HepG2 (cell line): ENCODE measurements around the gene AUH. TPM values are rescaled to one million over a fixed set of nuclear protein-coding genes. Genes with fewer than 3 reads are reported as not detected.
"Not testable (repeated sequence)": the region's sequence is repeated elsewhere in the genome, so short reads cannot be mapped to it uniquely, and the experiment has no call there.

ENCODE experiments used
- ATAC-seq: fragments of 200-7000 bp; cut with Tn5 transposase; 3 replicates; pipeline ENCODE4 v1.9.1; 2020; ENCODE audit warnings: mild to moderate bottlenecking, moderate library complexity
- BruUV-seq: library from RNA; stranded (reverse); fragments of 400-500 nt; replicated peaks from 2 replicates; lab custom pipeline; 2021; lab: Mats Ljungman, UMichigan
- CTCF ChIA-PET: fragments of 300-600 bp; formaldehyde crosslinking; extraction: SDS; loops from one replicate; lab custom pipeline; 2021; ENCODE audit warnings: low total read pairs, inconsistent platforms, low intra/inter-chr PET ratio; lab: Yijun Ruan, JAX
- POLR2A ChIA-PET: fragments of 350-600 bp; sonication (Branson Sonifier 250); formaldehyde crosslinking; loops from one replicate; lab custom pipeline; 2020; ENCODE audit warnings: antibody characterized with exemption, inconsistent platforms; lab: Yijun Ruan, JAX
- DNase-seq: peaks from one replicate; pipeline ENCODE4 v3.0.0-alpha.2; 2015; ENCODE audit warnings: low spot score
- FAIRE-seq: peaks from 3 replicates; lab custom pipeline; 2011; peaks lifted over from hg19 to GRCh38; lab: Jason Lieb, UNC
- H2AFZ ChIP-seq: one replicate; pipeline ENCODE4 v1.6.1; 2011; ENCODE audit warnings: low read length, inconsistent platforms
- H3K27ac ChIP-seq: fragments of 300-600 bp; 3 replicates; pipeline ENCODE4 v1.8.0; 2011; ENCODE audit warnings: mixed run types, mild to moderate bottlenecking, mixed read lengths, low read length, inconsistent platforms; ENCODE audit not compliant: insufficient read depth; ENCODE audit errors: extremely low read length
- H3K27me3 ChIP-seq, 2 experiments: fragments of 200-600 bp in 1 of 2; 2 replicates in 1 of 2; 3 replicates in 1 of 2; pipeline versions ENCODE4 v1.6.0 to v1.8.0; 2011; ENCODE audit warnings: low read length in 2 of 2, mild to moderate bottlenecking in 2 of 2, moderate library complexity in 2 of 2, inconsistent platforms in 1 of 2; ENCODE audit not compliant: insufficient read depth in 2 of 2, control insufficient read depth in 1 of 2
- H3K36me3 ChIP-seq, 2 experiments: fragments of 200-600 bp in 1 of 2; replicated peaks in 1 of 2; 2 replicates in 1 of 2; 3 replicates in 1 of 2; pipeline versions ENCODE4 v1.5.1 to v1.8.0; 2011; ENCODE audit warnings: low read length in 2 of 2, inconsistent platforms in 1 of 2; ENCODE audit not compliant: insufficient read depth in 2 of 2, control insufficient read depth in 1 of 2
- H3K4me1 ChIP-seq: 2 replicates; pipeline ENCODE4 v1.5.1; 2012; ENCODE audit warnings: low read length, inconsistent platforms; ENCODE audit not compliant: insufficient read depth
- H3K4me2 ChIP-seq: 2 replicates; pipeline ENCODE4 v1.6.0; 2011; ENCODE audit warnings: low read depth, low read length, inconsistent platforms
- H3K4me3 ChIP-seq, 3 experiments: fragments of 200-600 bp in 1 of 3; sonication (generic), shearing (Covaris generic) in 1 of 3; replicated peaks in 1 of 3; 2 replicates each; pipeline ENCODE4 v1.5.1; 2011 to 2016; ENCODE audit warnings: low read length in 3 of 3, inconsistent platforms in 2 of 3, low read depth in 2 of 3, mild to moderate bottlenecking in 2 of 3, control low read depth in 1 of 3, mixed read lengths in 1 of 3; ENCODE audit not compliant: insufficient read depth in 1 of 3
- H3K79me2 ChIP-seq: one replicate; pipeline ENCODE4 v1.6.1; 2011; ENCODE audit warnings: low read length, inconsistent platforms; ENCODE audit not compliant: insufficient read depth
- H3K9ac ChIP-seq: 2 replicates; pipeline ENCODE4 v1.6.0; 2011; ENCODE audit warnings: mild to moderate bottlenecking, low read depth, low read length, inconsistent platforms; ENCODE audit not compliant: insufficient read depth
- H3K9me3 ChIP-seq: 2 replicates; pipeline ENCODE4 v1.5.1; 2012; ENCODE audit warnings: mild to moderate bottlenecking, low read length
- H4K20me1 ChIP-seq: 2 replicates; pipeline ENCODE4 v1.6.0; 2011; ENCODE audit warnings: inconsistent platforms, mild to moderate bottlenecking, low read length, moderate library complexity; ENCODE audit not compliant: insufficient read depth
- BRCA1 ChIP-seq: sonication (generic); formaldehyde crosslinking; IDR thresholded peaks from 2 replicates; pipeline ENCODE4 v1.4.0; 2020; ENCODE audit warnings: missing genetic modification reagents
- ESRRA ChIP-seq: sonication (generic); formaldehyde crosslinking; IDR thresholded peaks from 2 replicates; pipeline ENCODE4 v1.5.1; 2020; ENCODE audit warnings: mild to moderate bottlenecking, low read depth, missing genetic modification reagents
- FOXK1 ChIP-seq: sonication (generic); formaldehyde crosslinking; IDR thresholded peaks from 2 replicates; pipeline ENCODE4 v1.4.0; 2020; ENCODE audit warnings: low read depth, missing genetic modification reagents, borderline replicate concordance
- HOXA5 ChIP-seq: sonication (generic); formaldehyde crosslinking; IDR thresholded peaks from 2 replicates; pipeline ENCODE4 v1.4.0; 2020; ENCODE audit warnings: missing genetic modification reagents
- RELA ChIP-seq: sonication (generic); formaldehyde crosslinking; IDR thresholded peaks from 2 replicates; pipeline ENCODE4 v1.4.0; 2020; ENCODE audit warnings: missing genetic modification reagents
- TFDP1 ChIP-seq: IDR thresholded peaks from 2 replicates; pipeline ENCODE4 v1.6.1; 2016; ENCODE audit warnings: missing compliant biosample characterization, missing genetic modification reagents, borderline replicate concordance
- ZNF354B ChIP-seq: sonication (generic); formaldehyde crosslinking; IDR thresholded peaks from 2 replicates; pipeline ENCODE4 v1.8.0; 2022; ENCODE audit warnings: mild to moderate bottlenecking, missing genetic modification reagents
- ZNF431 ChIP-seq: sonication (generic); formaldehyde crosslinking; IDR thresholded peaks from 2 replicates; pipeline ENCODE4 v1.9.0; 2022; ENCODE audit warnings: missing genetic modification reagents, low read depth, mild to moderate bottlenecking, borderline replicate concordance
- ZNF629 ChIP-seq: sonication (generic); formaldehyde crosslinking; conservative IDR thresholded peaks from 2 replicates; pipeline ENCODE4 v1.5.0; 2020; ENCODE audit warnings: missing genetic modification reagents
- WGBS: methylation state at CpG from one replicate; pipeline ENCODE4 v1.1.6; 2017; ENCODE audit warnings: low lambda C conversion rate; 5-methylcytosine and 5-hydroxymethylcytosine counted together
- in situ Hi-C: cut with HindIII; loops from 2 replicates; pipeline ENCODE4 v1.10.0; 2017; ENCODE audit warnings: low pct_unique_long_range_greater_than_20kb; ENCODE audit not compliant: extremely low pct_ligation_motif_present
- intact Hi-C: fragments of 100-400 bp; cut with micrococcal nuclease; formaldehyde crosslinking; loops from one replicate; pipeline ENCODE4 v1.10.0; 2022; ENCODE audit not compliant: unreplicated experiment
- polyA plus RNA-seq, 8 experiments: library from polyadenylated mRNA; depleted of rRNA in 3 of 8; stranded (reverse) in 7 of 8; unstranded in 1 of 8; fragments of >200 nt; fragmentation: Illumina TruSeq in 4 of 8; extraction: Trizol in 4 of 8; gene quantifications; 2 replicates each; pipeline versions ENCODE4 v1.2.1 to v1.2.3, GENCODE V29; 2011 to 2016; ENCODE audit warnings: low read depth in 4 of 8, missing spikeins in 1 of 8, mixed read lengths in 1 of 8; ENCODE audit not compliant: insufficient read depth in 1 of 8
- total RNA-seq, 5 experiments: library from RNA; depleted of rRNA; stranded (reverse); fragments of >200 nt; fragmentation: Illumina TruSeq; extraction: Trizol; gene quantifications; 2 replicates each; pipeline ENCODE4 v1.2.3, GENCODE V29; 2016; ENCODE audit warnings: low read depth in 1 of 5

Gene AUH
- total and polyA plus RNA-seq, 2 of the 13 experiments (the other 11 are each of a cell fraction or from before 2014, with no cell fraction given): 25.8 to 31.9 TPM

GRCh38 chr9:91378695-91379127, 17.0 kb upstream of the AUH start:
- WGBS: 29% methylated on average over 2 of the region's 2 CpGs
- CTCF ChIA-PET: no interaction called here
- TF ChIP-seq BRCA1 (CRISPR knock-in tag) (no peak), ZNF354B (CRISPR knock-in tag) (no peak), FOXK1 (CRISPR knock-in tag) (no peak), RELA (no peak), TFDP1 (CRISPR knock-in tag) (no peak), ZNF629 (CRISPR knock-in tag) (peak; percentile 67), ESRRA (CRISPR knock-in tag) (no peak), HOXA5 (CRISPR knock-in tag) (no peak)
- TF ChIP-seq, all 625 proteins: peak for 1
- H3K9me3 ChIP-seq: peaks cover 9% of the 10 kb centered on the region
- no peak overlapping the region for H3K27ac ChIP-seq
- intact Hi-C loops (no loop called here), in situ Hi-C loops (no loop called here)
- ATAC-seq (no peak), DNase-seq (no peak), FAIRE-seq (no peak)
- no peaks in the 10 kb centered on the region for H3K79me2 ChIP-seq
- no peak overlapping the region for H2AFZ ChIP-seq
- no peak overlapping the region for H3K4me2 ChIP-seq
- H3K9ac ChIP-seq: no peak overlapping the region
- POLR2A ChIA-PET: no interaction called here
- no peak overlapping the region for H3K4me3 ChIP-seq
- no peaks in the 10 kb centered on the region for H3K27me3 ChIP-seq
- no peaks in the 10 kb centered on the region for H4K20me1 ChIP-seq
- no TSS peak for BruUV-seq
- no peaks in the 10 kb centered on the region for H3K36me3 ChIP-seq
- no peaks in the 10 kb centered on the region for H3K4me1 ChIP-seq

DNA sequence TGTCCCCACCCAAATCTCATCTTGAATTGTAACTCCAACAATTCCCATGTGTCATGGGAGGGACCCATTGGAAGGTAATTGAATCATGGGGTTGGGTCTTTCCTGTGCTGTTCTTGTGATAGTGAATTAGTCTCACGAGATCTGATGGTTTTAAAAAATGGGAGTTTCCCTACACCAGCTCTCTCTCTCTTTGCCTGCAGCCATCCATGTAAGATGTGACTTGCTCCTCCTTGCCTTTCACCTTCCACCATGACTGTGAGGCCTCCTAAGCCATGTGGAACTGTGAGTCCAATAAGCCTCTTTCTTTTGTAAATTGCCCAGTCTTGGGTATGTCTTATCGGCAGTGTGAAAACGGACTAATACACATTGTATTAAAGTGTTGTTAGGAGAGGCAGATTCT, 16.3 kb upstream of the AUH start:
- 73% methylated on average over 3 of the region's 3 CpGs for WGBS
- H4K20me1 ChIP-seq, DNase-seq, H3K9me3 ChIP-seq, POLR2A ChIA-PET, H3K4me1 ChIP-seq, H3K27ac ChIP-seq, CTCF ChIA-PET, H3K4me3 ChIP-seq, H2AFZ ChIP-seq, FAIRE-seq, H3K79me2 ChIP-seq, H3K9ac ChIP-seq, intact Hi-C loops, in situ Hi-C loops, BruUV-seq, H3K27me3 ChIP-seq, ATAC-seq, H3K36me3 ChIP-seq, H3K4me2 ChIP-seq: not testable (repeated sequence)
- TF ChIP-seq ZNF431 (CRISPR knock-in tag): peak; percentile 96
